ENCODE measurements around the gene MISP.

The MISP gene

GRCh38 chr19:813219-814151 is 62.6 kb downstream of the MISP start:
- H3K4me3 ChIP-seq (ENCODE audit: low read depth, low read length): no peak overlapping the region
- TF ChIP-seq CTCF (IDR thresholded peaks at IDR 0.05; ENCODE audit: low read depth, low read length): no peak

All from WI38 (cell line).